Upper lobe of left lung (tissue), 6 donors: Measurements from ENCODE around the gene PKP1. TPM values are rescaled to one million over a fixed set of nuclear protein-coding genes. Genes with fewer than 3 reads are reported as not detected.

Experiments
- ATAC-seq, 2 donors: fragments of 200-7000 bp; cut with Tn5 transposase; one replicate each; pipeline ENCODE4 v1.9.1; 2022; ENCODE audit warnings: mild to moderate bottlenecking in 2 of 2, moderate library complexity in 2 of 2; ENCODE audit not compliant: low FRiP score in 2 of 2
- DNase-seq, 2 donors: peaks; one replicate each; pipeline ENCODE4 v3.0.0-alpha.2; 2019 to 2020
- H3K27ac ChIP-seq, 4 donors: fragments of 200-600 bp; sonication (generic); one replicate each; pipeline ENCODE4 v1.5.1; 2016 to 2019
- H3K27me3 ChIP-seq, 4 donors: fragments of 200-600 bp; sonication (generic); one replicate each; pipeline ENCODE4 v1.5.1; 2017 to 2019
- H3K36me3 ChIP-seq, 4 donors: fragments of 200-600 bp; sonication (generic); one replicate each; pipeline ENCODE4 v1.5.1; 2016 to 2019
- H3K4me1 ChIP-seq, 4 donors: fragments of 200-600 bp; sonication (generic); one replicate each; pipeline ENCODE4 v1.5.1; 2018 to 2019
- H3K4me3 ChIP-seq, 4 donors: fragments of 200-600 bp; sonication (generic); one replicate each; pipeline ENCODE4 v1.5.1; 2017 to 2019; ENCODE audit warnings: mild to moderate bottlenecking in 2 of 4, moderate library complexity in 1 of 4
- H3K9me3 ChIP-seq, 4 donors: fragments of 200-600 bp; sonication (generic); one replicate each; pipeline ENCODE4 v1.5.1; 2018 to 2019
- EP300 ChIP-seq, 4 donors: sonication (generic); formaldehyde crosslinking; IDR thresholded peaks; one replicate each; pipeline ENCODE4 v1.5.1; 2017; ENCODE audit warnings: antibody characterized with exemption in 4 of 4, control low read depth in 2 of 4
- POLR2A ChIP-seq, 4 donors: fragments of 450-650 bp; IDR thresholded peaks; one replicate each; pipeline ENCODE4 v1.5.1; 2016 to 2017; ENCODE audit warnings: antibody characterized with exemption in 4 of 4, mild to moderate bottlenecking in 2 of 4
- POLR2AphosphoS5 ChIP-seq, 2 donors: sonication (generic); formaldehyde crosslinking; IDR thresholded peaks; one replicate each; pipeline ENCODE4 v1.5.1; 2017; ENCODE audit warnings: antibody characterized with exemption in 2 of 2
- WGBS, 2 donors: methylation state at CpG; one replicate each; pipeline ENCODE4 v1.1.5; 2017 to 2018; 5-methylcytosine and 5-hydroxymethylcytosine counted together
- total RNA-seq, 6 donors: library from RNA; depleted of rRNA in 4 of 6; stranded (reverse); fragments of >200 nt in 4 of 6; gene quantifications; one replicate each; pipeline versions ENCODE4 v1.1.0 to v1.2.1, GENCODE V29; 2016 to 2021
- TF ChIP-seq, protein P1 (sequence below), 6 experiments: fragments of 450-650 bp in 4 of 6; fragments of 200-600 bp in 2 of 6; sonication (generic) in 2 of 6; IDR thresholded peaks; one replicate each; pipeline ENCODE4 v1.5.1; 2016 to 2019; ENCODE audit warnings: antibody characterized with exemption in 6 of 6
- donor health status: DM: no; HTN: no; CAD: no; lungs with moderate emphysema.
- donor health status: DM: no; HTN: yes; CAD: no; lungs with severe emphysema.

PKP1 gene
- total RNA-seq, 6 donors from 2014 or later = 0.86 to 4.9 (median 2.5) TPM

DNA sequence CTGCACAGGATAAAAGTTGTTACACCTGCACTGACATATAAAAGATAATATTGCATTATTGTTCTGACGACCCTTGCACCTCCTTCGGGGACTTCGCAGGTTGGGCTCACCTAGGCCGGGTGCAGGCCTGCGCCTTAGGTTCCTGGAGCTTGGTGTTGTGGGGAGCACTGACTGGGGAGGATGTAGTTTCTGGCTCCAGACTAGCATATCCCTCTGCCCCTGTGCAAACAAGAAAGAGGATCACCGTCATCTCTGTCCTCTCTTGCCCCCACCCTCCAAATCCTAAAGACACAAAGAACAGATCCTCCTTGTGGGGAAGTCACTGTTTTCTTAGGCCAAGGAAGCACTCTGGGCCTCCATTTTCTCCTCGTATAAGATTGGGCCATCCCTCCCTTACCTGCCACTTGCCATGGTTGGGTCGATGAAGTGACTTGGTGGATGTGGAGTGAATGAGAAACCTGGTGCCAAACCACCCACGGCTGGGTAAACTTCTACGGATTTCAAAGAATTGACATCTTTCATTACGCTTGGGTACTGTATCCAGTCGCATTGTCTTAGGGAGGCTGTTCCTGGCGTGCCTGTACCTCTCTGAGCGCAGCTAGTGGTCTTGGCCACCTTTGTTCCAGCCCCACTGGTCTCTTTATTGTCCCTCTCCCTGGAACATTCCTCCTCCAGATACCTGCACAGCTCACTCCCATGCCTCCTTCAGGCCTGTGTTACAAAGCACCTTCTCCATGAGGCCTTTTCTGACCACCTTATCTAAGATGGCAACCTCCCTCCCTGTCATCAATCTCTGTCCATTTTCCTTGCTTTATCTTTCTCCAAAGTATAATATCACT, 34.4 kb upstream of the PKP1 start:
- Histone ChIP-seq H3K36me3 (no peaks in the 10 kb centered on the region), H3K27ac (no peak overlapping the region), H3K4me1 (no peaks in the 10 kb centered on the region), H3K4me3 (no peak overlapping the region), H3K9me3 (no peaks in the 10 kb centered on the region), H3K27me3 (no peaks in the 10 kb centered on the region)
- ATAC-seq (no peak), DNase-seq (no peak)
- TF ChIP-seq, protein P1, sequence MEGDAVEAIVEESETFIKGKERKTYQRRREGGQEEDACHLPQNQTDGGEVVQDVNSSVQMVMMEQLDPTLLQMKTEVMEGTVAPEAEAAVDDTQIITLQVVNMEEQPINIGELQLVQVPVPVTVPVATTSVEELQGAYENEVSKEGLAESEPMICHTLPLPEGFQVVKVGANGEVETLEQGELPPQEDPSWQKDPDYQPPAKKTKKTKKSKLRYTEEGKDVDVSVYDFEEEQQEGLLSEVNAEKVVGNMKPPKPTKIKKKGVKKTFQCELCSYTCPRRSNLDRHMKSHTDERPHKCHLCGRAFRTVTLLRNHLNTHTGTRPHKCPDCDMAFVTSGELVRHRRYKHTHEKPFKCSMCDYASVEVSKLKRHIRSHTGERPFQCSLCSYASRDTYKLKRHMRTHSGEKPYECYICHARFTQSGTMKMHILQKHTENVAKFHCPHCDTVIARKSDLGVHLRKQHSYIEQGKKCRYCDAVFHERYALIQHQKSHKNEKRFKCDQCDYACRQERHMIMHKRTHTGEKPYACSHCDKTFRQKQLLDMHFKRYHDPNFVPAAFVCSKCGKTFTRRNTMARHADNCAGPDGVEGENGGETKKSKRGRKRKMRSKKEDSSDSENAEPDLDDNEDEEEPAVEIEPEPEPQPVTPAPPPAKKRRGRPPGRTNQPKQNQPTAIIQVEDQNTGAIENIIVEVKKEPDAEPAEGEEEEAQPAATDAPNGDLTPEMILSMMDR (IDR thresholded peaks at IDR 0.05) = no peak
- TF ChIP-seq POLR2AphosphoS5 (IDR thresholded peaks at IDR 0.05) (no peak), POLR2A (IDR thresholded peaks at IDR 0.05) (no peak), EP300 (IDR thresholded peaks at IDR 0.05) (no peak)
- WGBS, 2 donors = 95% methylated on average over 14 of the region's 14 CpGs

DNA sequence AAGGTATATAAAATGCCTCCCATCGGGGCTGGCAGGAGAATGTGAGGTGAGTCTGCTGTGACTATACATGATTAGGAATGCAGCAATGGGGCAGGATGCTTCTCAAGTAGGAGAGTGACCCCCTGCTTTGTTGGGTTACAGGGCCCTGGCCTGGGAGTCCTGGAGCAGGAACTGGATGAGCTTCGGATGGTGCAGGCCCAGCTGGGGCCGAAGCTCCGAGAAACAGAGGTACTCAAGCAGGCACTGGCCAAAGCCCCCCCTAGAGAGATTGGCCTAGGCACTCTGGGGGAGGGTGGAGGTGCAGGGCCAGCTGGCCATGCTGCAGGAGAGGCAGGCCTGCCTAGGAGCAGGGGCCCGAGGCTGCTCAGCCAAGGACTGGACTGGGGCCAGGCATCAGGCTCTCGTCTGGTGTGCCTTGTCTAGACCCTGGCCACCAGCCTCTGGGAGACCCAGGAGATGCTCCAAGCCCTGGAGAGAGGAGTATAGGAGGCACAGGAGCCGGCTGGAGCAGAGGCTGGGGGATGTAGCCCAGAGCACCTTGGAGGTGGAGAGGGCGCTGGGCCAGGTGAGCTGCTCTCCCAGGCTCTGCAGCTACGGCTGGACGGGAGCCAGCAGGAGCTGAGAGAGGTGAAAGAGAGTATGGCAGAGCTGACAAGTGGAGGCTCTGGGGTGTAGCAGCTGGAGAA, 32.8 kb upstream of the PKP1 start:
- H3K27ac ChIP-seq = no peak overlapping the region
- peak in 1 of 2 donors; percentile 51 for DNase-seq
- no peak overlapping the region for H3K4me3 ChIP-seq
- H3K4me1 ChIP-seq = no peaks in the 10 kb centered on the region
- no peaks in the 10 kb centered on the region for H3K27me3 ChIP-seq
- TF ChIP-seq EP300 (IDR thresholded peaks at IDR 0.05) (no peak), POLR2A (IDR thresholded peaks at IDR 0.05) (no peak), POLR2AphosphoS5 (IDR thresholded peaks at IDR 0.05) (no peak)
- TF ChIP-seq, protein P1 (IDR thresholded peaks at IDR 0.05) = no peak
- ATAC-seq = no peak
- H3K9me3 ChIP-seq = no peaks in the 10 kb centered on the region
- H3K36me3 ChIP-seq = no peaks in the 10 kb centered on the region
- WGBS, 2 donors = 81 to 87% methylated on average over 8 to 9 of the region's 10 CpGs

DNA sequence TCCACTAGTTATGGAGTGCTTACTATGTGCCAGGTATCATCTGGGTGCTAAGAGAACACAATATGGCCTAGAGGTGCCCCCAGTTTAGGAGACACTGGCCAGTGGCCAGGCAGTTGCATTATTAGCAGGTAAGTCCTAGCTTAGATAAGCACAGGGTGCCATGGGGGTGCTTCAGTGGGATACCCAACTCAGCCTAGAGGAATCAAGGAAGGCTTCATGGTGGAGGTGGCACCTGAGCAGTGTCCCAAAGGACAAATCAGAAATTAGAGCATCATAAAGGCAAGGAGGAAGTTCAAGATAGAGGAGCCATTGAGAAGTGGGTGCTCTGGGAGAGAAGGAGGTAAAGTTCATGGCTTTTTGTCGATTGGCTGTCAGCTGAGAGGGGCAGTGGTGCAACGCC, 31.9 kb upstream of the PKP1 start:
- DNase-seq (no peak), ATAC-seq (no peak)
- TF ChIP-seq POLR2A (IDR thresholded peaks at IDR 0.05) = no peak
- no peak for TF ChIP-seq POLR2AphosphoS5 (IDR thresholded peaks at IDR 0.05)
- TF ChIP-seq, protein P1 (IDR thresholded peaks at IDR 0.05) = no peak
- no peak for TF ChIP-seq EP300 (IDR thresholded peaks at IDR 0.05)
- Histone ChIP-seq H3K36me3 (no peaks in the 10 kb centered on the region), H3K4me3 (no peak overlapping the region), H3K9me3 (no peaks in the 10 kb centered on the region), H3K27me3 (no peaks in the 10 kb centered on the region), H3K27ac (no peak overlapping the region), H3K4me1 (no peaks in the 10 kb centered on the region)
- WGBS, 2 donors = 77 to 93% methylated on average over 2 of the region's 2 CpGs

DNA sequence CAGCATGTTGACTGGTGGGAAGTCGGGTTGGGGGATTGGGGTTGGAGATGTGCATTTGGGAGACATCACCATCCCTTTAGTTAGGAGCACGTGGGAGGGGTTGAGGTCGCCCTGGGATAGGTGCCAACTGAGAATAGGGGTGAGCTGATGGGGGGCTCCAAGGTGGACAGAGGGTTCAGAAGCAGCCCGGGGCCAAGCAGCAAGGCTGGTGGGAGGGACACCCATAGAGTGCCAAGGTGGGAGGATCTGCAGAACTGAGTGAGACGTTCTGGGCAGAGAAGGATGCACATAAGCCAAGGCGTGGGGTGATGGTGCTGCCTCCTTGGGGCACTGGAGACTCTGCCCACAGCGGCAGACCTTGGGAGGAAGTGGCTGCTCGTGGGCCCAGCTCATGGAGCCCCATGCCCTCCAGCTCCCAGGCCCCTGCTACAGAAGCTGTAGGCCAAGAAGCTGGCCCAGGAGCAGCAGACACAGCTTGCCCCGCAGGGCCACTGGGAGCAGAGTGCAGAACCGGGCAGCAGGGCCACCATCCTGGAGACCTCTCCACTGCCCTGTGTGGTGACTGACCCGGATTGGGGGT, 31.4 kb upstream of the PKP1 start:
- TF ChIP-seq EP300 (IDR thresholded peaks at IDR 0.05) = no peak
- no peak for TF ChIP-seq POLR2A (IDR thresholded peaks at IDR 0.05)
- no peaks in the 10 kb centered on the region for H3K9me3 ChIP-seq
- H3K27me3 ChIP-seq = no peaks in the 10 kb centered on the region
- H3K27ac ChIP-seq = no peak overlapping the region
- ATAC-seq = no peak
- WGBS, 2 donors = 74 to 80% methylated on average over 9 to 11 of the region's 11 CpGs
- no peak overlapping the region for H3K4me3 ChIP-seq
- no peaks in the 10 kb centered on the region for H3K4me1 ChIP-seq
- DNase-seq = no peak
- H3K36me3 ChIP-seq = no peaks in the 10 kb centered on the region

DNA sequence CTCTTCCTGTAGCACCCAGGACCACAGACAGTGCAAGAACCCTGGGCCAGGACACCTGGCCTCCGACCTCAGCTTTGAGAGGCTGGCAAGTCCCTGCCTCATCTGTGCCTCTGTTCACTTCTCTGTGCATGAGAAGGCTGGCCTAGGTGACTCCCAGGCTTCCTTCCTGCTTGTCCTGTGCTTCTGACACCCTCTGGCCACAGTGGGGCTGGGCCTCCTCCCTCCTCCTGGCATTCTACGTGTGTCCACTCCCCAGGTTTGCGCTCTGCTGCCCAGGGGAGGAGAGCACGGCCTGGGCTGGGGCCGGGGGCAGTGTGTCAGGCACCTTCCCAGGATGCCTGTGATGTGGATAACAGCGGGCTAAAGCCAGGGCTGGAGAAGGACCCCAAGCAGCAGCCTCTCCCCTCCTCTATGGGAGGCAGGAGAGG, 30.3 kb upstream of the PKP1 start:
- 82 to 100% methylated on average over 1 to 6 of the region's 6 CpGs for WGBS, 2 donors
- Histone ChIP-seq H3K27me3 (no peaks in the 10 kb centered on the region), H3K36me3 (no peaks in the 10 kb centered on the region), H3K4me1 (no peaks in the 10 kb centered on the region), H3K27ac (no peak overlapping the region), H3K4me3 (no peak overlapping the region), H3K9me3 (no peaks in the 10 kb centered on the region)
- DNase-seq (no peak), ATAC-seq (no peak)
- TF ChIP-seq POLR2AphosphoS5 (IDR thresholded peaks at IDR 0.05) = no peak
- TF ChIP-seq EP300 (IDR thresholded peaks at IDR 0.05) = no peak
- TF ChIP-seq, protein P1 (IDR thresholded peaks at IDR 0.05) = no peak
- no peak for TF ChIP-seq POLR2A (IDR thresholded peaks at IDR 0.05)
